GM08714 (cell line): ENCODE data around the gene C2orf92.
"Not testable (repeated sequence)": the region's sequence is repeated elsewhere in the genome, so short reads cannot be mapped to it uniquely, and the experiment has no call there.

ENCODE experiments used
- H3K4me3 ChIP-seq: fragments of 200-500 bp; sonication (Bioruptor generic); 2 replicates; pipeline ENCODE4 v1.5.1; 2014; ENCODE audit warnings: mild to moderate bottlenecking, low read length, inconsistent platforms
- ZNF274 ChIP-seq: IDR thresholded peaks from 2 replicates; pipeline ENCODE4 v1.6.1; 2012; ENCODE audit warnings: mild to moderate bottlenecking, low read depth, low read length

C2orf92 gene

DNA sequence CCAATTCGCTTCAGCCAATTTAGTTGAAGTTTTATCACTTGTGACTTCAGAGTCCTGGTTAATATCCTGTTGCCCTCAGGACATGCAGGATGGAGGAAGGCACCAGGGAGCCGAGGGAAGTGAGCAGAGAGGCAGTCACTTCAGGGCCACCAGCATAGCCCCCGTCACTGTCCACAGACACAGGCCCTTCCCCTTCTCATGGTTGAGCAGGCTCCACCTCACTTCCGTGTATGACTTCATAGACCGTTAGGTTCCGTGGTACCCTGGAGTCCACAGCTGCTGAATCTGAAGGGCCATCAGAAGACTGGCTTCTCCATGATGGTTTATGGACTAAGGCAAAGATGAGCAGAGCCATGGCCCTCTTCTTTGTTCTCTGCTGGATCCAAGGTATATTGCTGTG lies at the start of gene C2orf92:
C2orf92 (plus strand) TSS at position 266 of the 400 bp plus-strand sequence; CDS start at position 342, 76 bp downstream.
- H3K4me3 ChIP-seq = no peak within 1 kb of the TSS
- no peak for TF ChIP-seq ZNF274

DNA sequence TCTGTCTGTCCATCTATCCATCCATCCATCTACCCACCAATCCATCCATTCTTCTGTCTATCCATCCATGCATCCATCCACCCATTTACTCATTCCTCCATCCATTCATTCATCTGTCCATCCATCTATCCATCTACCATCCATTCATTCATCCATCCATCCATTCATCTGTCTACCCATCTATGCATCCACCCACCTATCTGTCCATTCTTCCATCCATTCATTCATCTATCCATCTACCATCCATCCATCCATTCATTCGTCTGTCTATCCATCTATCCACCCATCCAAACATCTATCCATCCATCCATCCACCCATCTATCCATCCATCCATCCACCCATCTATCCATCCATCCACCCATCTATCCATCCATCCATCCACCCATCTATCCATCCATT lies 49.0 kb upstream of the C2orf92 start:
- not testable (repeated sequence) for H3K4me3 ChIP-seq

DNA sequence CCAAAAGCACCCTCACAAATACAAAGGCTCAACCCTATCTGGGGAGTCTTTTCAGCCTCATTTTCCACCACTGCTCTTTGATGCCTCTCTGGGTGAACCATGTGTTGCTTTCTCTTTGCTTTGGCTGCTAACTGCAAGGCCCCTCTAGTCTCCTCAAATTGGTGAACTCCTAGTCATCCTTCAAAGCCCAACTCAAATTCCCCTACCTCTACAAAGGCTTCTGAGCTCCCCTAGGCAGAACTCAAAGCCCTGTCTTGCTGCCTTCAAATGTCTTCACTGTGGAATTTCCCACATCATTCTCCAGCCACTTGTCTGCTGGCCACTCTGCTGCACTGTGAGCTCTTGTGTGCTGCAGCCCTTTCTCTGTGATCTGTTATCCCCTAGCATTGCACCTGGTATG lies 46.5 kb upstream of the C2orf92 start:
- H3K4me3 ChIP-seq = not testable (repeated sequence)

DNA sequence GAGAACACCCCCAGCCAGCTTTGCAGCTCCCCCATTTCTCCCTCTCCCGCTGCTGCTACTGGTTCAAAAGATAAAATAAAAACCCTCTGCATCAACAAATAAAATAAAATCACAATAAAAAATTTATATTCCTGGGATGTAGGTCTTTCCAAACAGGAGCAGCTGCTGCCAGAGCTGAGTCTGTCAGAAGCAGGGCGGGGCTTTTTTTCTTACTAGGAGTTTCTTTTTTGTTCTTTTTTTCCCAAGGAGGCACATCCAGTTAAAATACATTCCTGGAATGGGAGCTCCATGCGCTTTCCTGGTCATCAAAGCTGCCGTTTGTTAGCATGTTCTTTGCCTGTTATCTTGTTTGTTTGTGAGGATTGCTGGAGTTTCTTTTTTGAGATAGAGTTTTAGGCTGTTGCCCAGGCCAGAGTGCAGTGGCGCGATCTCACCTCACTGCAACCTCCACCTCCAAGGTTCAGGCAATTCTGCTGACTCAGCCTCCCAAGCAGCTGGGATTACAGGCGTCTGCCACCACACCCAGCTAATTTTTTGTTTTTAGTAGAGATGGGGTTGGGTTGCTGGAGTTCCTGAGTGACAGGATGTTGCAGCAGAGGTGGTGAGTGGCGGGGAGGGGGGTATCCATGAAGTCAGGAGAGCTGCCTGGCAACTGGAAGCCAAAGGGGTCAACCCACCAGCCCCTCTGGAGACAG lies 44.0 kb upstream of the C2orf92 start:
- not testable (repeated sequence) for H3K4me3 ChIP-seq

GRCh38 chr2:97626049-97626430 lies 43.5 kb upstream of the C2orf92 start:
- not testable (repeated sequence) for H3K4me3 ChIP-seq

DNA sequence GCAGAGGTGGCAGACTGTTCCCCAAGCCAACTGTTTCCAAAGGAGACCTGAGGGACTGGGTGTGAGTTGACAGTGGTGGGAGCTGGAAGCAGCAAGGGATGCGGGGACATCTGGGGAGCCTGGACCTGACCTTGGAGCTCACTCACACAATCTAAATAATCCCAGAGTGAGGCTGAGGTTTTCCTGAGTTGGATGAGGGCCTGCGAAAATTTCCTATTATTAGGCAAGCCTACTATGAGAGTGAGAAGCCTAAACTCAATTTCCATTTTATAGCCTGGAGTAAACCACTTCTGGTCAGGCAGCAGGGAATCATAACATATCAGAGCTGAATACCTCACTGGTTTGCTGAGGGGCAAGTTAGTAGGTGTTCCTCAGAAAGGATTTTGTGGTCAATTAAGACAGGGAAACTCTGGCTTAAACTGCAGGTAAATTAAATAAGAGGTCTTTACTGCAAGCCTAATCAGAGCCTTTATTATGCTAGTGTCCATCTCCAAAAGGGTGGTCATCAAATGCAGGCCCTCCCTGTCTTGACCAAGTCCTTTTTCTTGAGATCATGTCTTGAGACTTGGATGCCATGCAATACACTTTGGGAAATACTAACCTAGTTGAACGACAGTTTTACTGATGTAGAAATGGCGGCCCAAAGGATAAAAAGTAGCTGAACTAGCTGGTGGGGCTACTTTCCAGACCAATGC lies 25.3 kb upstream of the C2orf92 start:
- H3K4me3 ChIP-seq = no peak overlapping the region
- no peak for TF ChIP-seq ZNF274

GRCh38 chr2:97645112-97645694 lies 24.3 kb upstream of the C2orf92 start:
- no peak for TF ChIP-seq ZNF274
- peak overlapping the region; percentile 73; the same call in 1 of the 2 replicates for H3K4me3 ChIP-seq

- H3K4me3 ChIP-seq = peak within 1 kb of the TSS; percentile 81
- no peak for TF ChIP-seq ZNF274
These were observed 23.6 kb upstream of the C2orf92 start, which contains the start of gene COX5B for GRCh38 chr2:97645695-97646629. Gene COX5B (plus strand): TSS chr2:97646062. CDS start chr2:97646087, 25 bp downstream.

- TF ChIP-seq ZNF274 = no peak
- H3K4me3 ChIP-seq = peak overlapping the region; percentile 81
These were observed 22.5 kb upstream of the C2orf92 start for GRCh38 chr2:97646977-97647376.

- TF ChIP-seq ZNF274 = no peak
- no peak overlapping the region for H3K4me3 ChIP-seq
These were observed 18.4 kb upstream of the C2orf92 start for GRCh38 chr2:97651114-97651513.

DNA sequence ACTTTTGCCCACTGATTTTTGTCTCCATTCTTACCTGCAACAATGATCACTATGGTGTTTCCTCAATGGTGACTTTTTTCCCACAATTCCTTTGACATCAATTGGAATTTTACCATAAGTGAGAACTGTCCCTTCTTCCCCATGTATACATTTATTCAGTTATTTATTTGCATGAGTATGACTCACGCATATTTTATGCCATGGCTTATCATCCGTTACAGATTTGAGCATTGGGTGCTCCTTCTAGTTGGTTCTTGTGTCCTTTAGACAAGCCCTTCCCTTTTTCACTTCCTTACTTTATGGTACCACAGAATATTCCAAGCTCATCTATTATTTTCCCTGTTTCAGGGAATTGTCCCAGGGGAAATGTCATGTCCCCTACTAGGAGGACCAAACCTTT lies 16.0 kb upstream of the C2orf92 start:
- no peak overlapping the region for H3K4me3 ChIP-seq
- TF ChIP-seq ZNF274 = no peak

- no peak overlapping the region for H3K4me3 ChIP-seq
- no peak for TF ChIP-seq ZNF274
These were observed 15.6 kb upstream of the C2orf92 start for GRCh38 chr2:97653874-97654273.

GRCh38 chr2:97654309-97654708 lies 15.2 kb upstream of the C2orf92 start:
- H3K4me3 ChIP-seq = no peak overlapping the region

GRCh38 chr2:97654791-97655190 lies 14.7 kb upstream of the C2orf92 start:
- no peak overlapping the region for H3K4me3 ChIP-seq
- TF ChIP-seq ZNF274 = no peak

More at GRCh38 chr2:97654309-97654708, 15.2 kb upstream of the C2orf92 start:
- no peak for TF ChIP-seq ZNF274

- TF ChIP-seq ZNF274 = no peak
- H3K4me3 ChIP-seq = no peak overlapping the region
These were observed 13.3 kb upstream of the C2orf92 start for GRCh38 chr2:97656129-97656755.
